ENCODE results near the gene GPD1.

- TF ChIP-seq POLR2A (IDR thresholded peaks at IDR 0.05): no peak
- no peak for TF ChIP-seq CTCF (IDR thresholded peaks at IDR 0.05)
These were observed 2.2 kb downstream of the GPD1 start for GRCh38 chr12:50105913-50106450.
